Activated CD8-positive, alpha-beta memory T cell treated with anti-CD3 and anti-CD28 coated beads, Interleukin-2, amount 50 U/mL, for 24 hours (primary cell): ENCODE measurements around the gene RARG.
"Not testable (repeated sequence)": the region's sequence is repeated elsewhere in the genome, so short reads cannot be mapped to it uniquely, and the experiment has no call there.

Experiments
- DNase-seq: peaks from one replicate; pipeline ENCODE4 v3.0.0-alpha.2; 2020; ENCODE audit errors: extremely low read depth

RARG gene

GRCh38 chr12:53208435-53208834 lies 23.6 kb downstream of the RARG start:
- DNase-seq: no peak

GRCh38 chr12:53207042-53207441 lies 25.0 kb downstream of the RARG start, which contains the start of gene ITGB7:
Gene ITGB7, minus strand, starts transcription at chr12:53207251. Its CDS starts 6,808 bp downstream, at chr12:53200443.
- no peak for DNase-seq

- DNase-seq: no peak
These were observed 26.1 kb downstream of the RARG start for GRCh38 chr12:53205747-53206419.

- DNase-seq: no peak
These were observed 27.7 kb downstream of the RARG start for GRCh38 chr12:53204351-53204750.

- not testable (repeated sequence) for DNase-seq
These were observed 29.7 kb downstream of the RARG start for GRCh38 chr12:53202316-53202715.

- DNase-seq: no peak
These were observed 30.4 kb downstream of the RARG start for GRCh38 chr12:53201639-53202038.

- DNase-seq: no peak
These were observed 30.9 kb downstream of the RARG start for GRCh38 chr12:53201177-53201541.

GRCh38 chr12:53200458-53201176 lies 31.4 kb downstream of the RARG start:
- DNase-seq: no peak

- no peak for DNase-seq
These were observed 31.9 kb downstream of the RARG start for GRCh38 chr12:53200107-53200457.

GRCh38 chr12:53199700-53200099 lies 32.3 kb downstream of the RARG start:
- no peak for DNase-seq

- DNase-seq: no peak
These were observed 33.4 kb downstream of the RARG start for GRCh38 chr12:53198486-53199110.

GRCh38 chr12:53197011-53197640 lies 34.9 kb downstream of the RARG start:
- DNase-seq: no peak

- DNase-seq: no peak
These were observed 35.5 kb downstream of the RARG start for GRCh38 chr12:53196486-53196885.

- DNase-seq: no peak
These were observed 36.2 kb downstream of the RARG start for GRCh38 chr12:53195516-53196420.

GRCh38 chr12:53194973-53195372 lies 37.0 kb downstream of the RARG start:
- no peak for DNase-seq

GRCh38 chr12:53193985-53194716 lies 37.9 kb downstream of the RARG start:
- DNase-seq: no peak

- DNase-seq: no peak
These were observed 39.0 kb downstream of the RARG start for GRCh38 chr12:53193040-53193439.

- no peak for DNase-seq
These were observed 39.4 kb downstream of the RARG start for GRCh38 chr12:53192531-53193021.

- no peak for DNase-seq
These were observed 40.0 kb downstream of the RARG start for GRCh38 chr12:53191885-53192530.
